Upper lobe of right lung (tissue), 1 donor: Measurements from ENCODE around the gene CHKA. TPM values are rescaled to one million over a fixed set of nuclear protein-coding genes. Genes with fewer than 3 reads are reported as not detected.

Experiments used
- ATAC-seq: fragments of 200-7000 bp; cut with Tn5 transposase; one replicate; pipeline ENCODE4 v1.9.1; 2020; ENCODE audit warnings: mild to moderate bottlenecking, moderate library complexity
- DNase-seq: peaks from one replicate; pipeline ENCODE4 v3.0.0-alpha.2; 2020
- H3K27ac ChIP-seq: fragments of 200-600 bp; one replicate; pipeline ENCODE4 v1.8.0; 2022
- H3K27me3 ChIP-seq: fragments of 200-600 bp; one replicate; pipeline ENCODE4 v1.8.0; 2022; ENCODE audit warnings: mild to moderate bottlenecking
- H3K36me3 ChIP-seq: fragments of 200-600 bp; one replicate; pipeline ENCODE4 v1.8.0; 2022
- H3K4me1 ChIP-seq: fragments of 200-600 bp; one replicate; pipeline ENCODE4 v1.8.0; 2022
- H3K4me3 ChIP-seq: fragments of 200-600 bp; one replicate; pipeline ENCODE4 v1.8.0; 2022; ENCODE audit warnings: mild to moderate bottlenecking
- H3K9me3 ChIP-seq: fragments of 200-600 bp; one replicate; pipeline ENCODE4 v1.8.0; 2022
- intact Hi-C: fragments of 100-400 bp; cut with DNase I; formaldehyde crosslinking; loops from one replicate; pipeline ENCODE4 v1.11.0; 2022
- total RNA-seq: library from RNA; stranded (reverse); fragmentation: NEBNext Ultra II Directional; extraction: Animal tissue kit (Norgen Biotek cat#: 25700); gene quantifications from one replicate; pipeline ENCODE4 v1.2.1, GENCODE V29; 2021
- TF ChIP-seq, protein P1 (sequence below): fragments of 200-600 bp; IDR thresholded peaks from one replicate; pipeline ENCODE4 v1.8.0; 2022; ENCODE audit warnings: antibody characterized with exemption
- donor health status: DM: no; HTN: yes; CAD: no; lungs with severe emphysema.

The CHKA gene
- total RNA-seq, 1 donor from 2014 or later, result 53.3 TPM

- TF ChIP-seq, protein P1, sequence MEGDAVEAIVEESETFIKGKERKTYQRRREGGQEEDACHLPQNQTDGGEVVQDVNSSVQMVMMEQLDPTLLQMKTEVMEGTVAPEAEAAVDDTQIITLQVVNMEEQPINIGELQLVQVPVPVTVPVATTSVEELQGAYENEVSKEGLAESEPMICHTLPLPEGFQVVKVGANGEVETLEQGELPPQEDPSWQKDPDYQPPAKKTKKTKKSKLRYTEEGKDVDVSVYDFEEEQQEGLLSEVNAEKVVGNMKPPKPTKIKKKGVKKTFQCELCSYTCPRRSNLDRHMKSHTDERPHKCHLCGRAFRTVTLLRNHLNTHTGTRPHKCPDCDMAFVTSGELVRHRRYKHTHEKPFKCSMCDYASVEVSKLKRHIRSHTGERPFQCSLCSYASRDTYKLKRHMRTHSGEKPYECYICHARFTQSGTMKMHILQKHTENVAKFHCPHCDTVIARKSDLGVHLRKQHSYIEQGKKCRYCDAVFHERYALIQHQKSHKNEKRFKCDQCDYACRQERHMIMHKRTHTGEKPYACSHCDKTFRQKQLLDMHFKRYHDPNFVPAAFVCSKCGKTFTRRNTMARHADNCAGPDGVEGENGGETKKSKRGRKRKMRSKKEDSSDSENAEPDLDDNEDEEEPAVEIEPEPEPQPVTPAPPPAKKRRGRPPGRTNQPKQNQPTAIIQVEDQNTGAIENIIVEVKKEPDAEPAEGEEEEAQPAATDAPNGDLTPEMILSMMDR, result no peak
- Histone ChIP-seq H3K4me3 (peak overlapping the region; percentile 56), H3K27me3 (no peaks in the 10 kb centered on the region), H3K4me1 (peaks cover 19% of the 10 kb centered on the region), H3K9me3 (no peaks in the 10 kb centered on the region), H3K36me3 (no peaks in the 10 kb centered on the region), H3K27ac (peak overlapping the region; percentile 83)
- ATAC-seq (peak; percentile 69), DNase-seq (peak; percentile 82)
- intact Hi-C loops, result no loop called here
These were observed 7.6 kb upstream of the CHKA start for GRCh38 chr11:68128682-68129327.

- peaks cover 19% of the 10 kb centered on the region for H3K4me1 ChIP-seq
- no peaks in the 10 kb centered on the region for H3K36me3 ChIP-seq
- no peaks in the 10 kb centered on the region for H3K9me3 ChIP-seq
- DNase-seq, result peak; percentile 90
- intact Hi-C loops, result no loop called here
- TF ChIP-seq, protein P1, result no peak
- ATAC-seq, result peak; percentile 93
- no peaks in the 10 kb centered on the region for H3K27me3 ChIP-seq
- peak overlapping the region; percentile 83 for H3K27ac ChIP-seq
- peak overlapping the region; percentile 56 for H3K4me3 ChIP-seq
These were observed 6.8 kb upstream of the CHKA start for GRCh38 chr11:68127714-68128681.

- Histone ChIP-seq H3K4me3 (no peak overlapping the region), H3K4me1 (peaks cover 26% of the 10 kb centered on the region), H3K27me3 (no peaks in the 10 kb centered on the region), H3K27ac (no peak overlapping the region), H3K9me3 (no peaks in the 10 kb centered on the region), H3K36me3 (no peaks in the 10 kb centered on the region)
- TF ChIP-seq, protein P1, result no peak
- intact Hi-C loops, result no loop called here
- ATAC-seq, result no peak
- no peak for DNase-seq
These were observed 4.0 kb upstream of the CHKA start for GRCh38 chr11:68125164-68125563.

- Histone ChIP-seq H3K27ac (peak overlapping the region; percentile 66), H3K27me3 (no peaks in the 10 kb centered on the region), H3K4me1 (peaks cover 34% of the 10 kb centered on the region), H3K9me3 (no peaks in the 10 kb centered on the region), H3K4me3 (no peak overlapping the region), H3K36me3 (no peaks in the 10 kb centered on the region)
- intact Hi-C loops, result no loop called here
- TF ChIP-seq, protein P1, result no peak
- DNase-seq (peak; percentile 68), ATAC-seq (peak; percentile 24)
These were observed 1.9 kb upstream of the CHKA start for GRCh38 chr11:68122936-68123539.

DNA sequence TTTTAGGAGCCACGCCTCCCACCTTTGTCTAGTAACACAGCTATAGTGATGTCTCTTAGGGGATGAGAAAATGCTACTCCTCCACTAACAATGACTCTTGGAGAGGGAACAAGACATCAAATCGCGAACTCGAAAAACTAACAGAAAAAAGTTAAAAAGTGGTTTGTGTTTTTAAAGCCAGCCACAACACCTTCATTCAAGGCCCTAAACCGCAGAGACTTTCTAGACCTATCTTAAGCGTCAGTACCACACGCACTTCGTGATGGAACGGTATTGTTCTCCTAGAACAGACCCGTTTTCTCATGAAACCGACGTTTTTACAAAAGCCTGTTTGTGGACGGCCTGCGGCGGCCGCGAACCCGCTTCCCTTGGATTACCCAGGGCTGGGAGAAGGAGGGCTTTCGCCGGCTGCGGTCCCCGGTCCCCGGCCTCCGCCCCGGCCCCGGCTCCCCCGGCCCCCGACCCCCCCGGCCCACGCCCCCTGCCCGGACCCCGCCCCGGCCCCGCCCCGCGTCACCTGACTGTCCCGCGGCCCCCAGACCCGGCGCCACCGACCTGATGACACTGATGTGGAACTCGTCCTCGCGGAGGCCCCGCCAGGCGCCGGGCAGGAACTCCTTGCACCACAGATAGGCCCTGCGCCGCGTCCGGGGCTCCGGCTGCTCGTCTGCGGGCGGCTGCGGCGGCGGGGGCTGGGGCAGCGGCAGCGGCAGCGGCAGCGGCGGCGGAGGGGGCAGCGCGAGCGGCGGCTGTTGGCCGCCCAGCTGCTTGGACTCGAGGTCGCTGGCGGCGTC lies 718 bp downstream of the CHKA start:
- no peaks in the 10 kb centered on the region for H3K36me3 ChIP-seq
- DNase-seq (peak; percentile 89), ATAC-seq (peak; percentile 2)
- TF ChIP-seq, protein P1, result no peak
- H3K4me3 ChIP-seq, result peak overlapping the region; percentile 61
- no peaks in the 10 kb centered on the region for H3K9me3 ChIP-seq
- H3K27me3 ChIP-seq, result no peaks in the 10 kb centered on the region
- peaks cover 48% of the 10 kb centered on the region for H3K4me1 ChIP-seq
- H3K27ac ChIP-seq, result peak overlapping the region; percentile 82
- intact Hi-C loops, result no loop called here
